Smooth muscle cell of the pulmonary artery (primary cell): ENCODE results near the gene GPR34. TPM values are rescaled to one million over a fixed set of nuclear protein-coding genes. Genes with fewer than 3 reads are reported as not detected.

Experiments
- total RNA-seq: library from RNA; depleted of rRNA; stranded (reverse); fragments of >200 nt; gene quantifications from 2 replicates; pipeline ENCODE4 v1.2.3, GENCODE V29; 2014

The GPR34 gene, protein sequence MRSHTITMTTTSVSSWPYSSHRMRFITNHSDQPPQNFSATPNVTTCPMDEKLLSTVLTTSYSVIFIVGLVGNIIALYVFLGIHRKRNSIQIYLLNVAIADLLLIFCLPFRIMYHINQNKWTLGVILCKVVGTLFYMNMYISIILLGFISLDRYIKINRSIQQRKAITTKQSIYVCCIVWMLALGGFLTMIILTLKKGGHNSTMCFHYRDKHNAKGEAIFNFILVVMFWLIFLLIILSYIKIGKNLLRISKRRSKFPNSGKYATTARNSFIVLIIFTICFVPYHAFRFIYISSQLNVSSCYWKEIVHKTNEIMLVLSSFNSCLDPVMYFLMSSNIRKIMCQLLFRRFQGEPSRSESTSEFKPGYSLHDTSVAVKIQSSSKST
- total RNA-seq, result 0.07 TPM in 1 of 2 replicates, not detected in the other

DNA sequence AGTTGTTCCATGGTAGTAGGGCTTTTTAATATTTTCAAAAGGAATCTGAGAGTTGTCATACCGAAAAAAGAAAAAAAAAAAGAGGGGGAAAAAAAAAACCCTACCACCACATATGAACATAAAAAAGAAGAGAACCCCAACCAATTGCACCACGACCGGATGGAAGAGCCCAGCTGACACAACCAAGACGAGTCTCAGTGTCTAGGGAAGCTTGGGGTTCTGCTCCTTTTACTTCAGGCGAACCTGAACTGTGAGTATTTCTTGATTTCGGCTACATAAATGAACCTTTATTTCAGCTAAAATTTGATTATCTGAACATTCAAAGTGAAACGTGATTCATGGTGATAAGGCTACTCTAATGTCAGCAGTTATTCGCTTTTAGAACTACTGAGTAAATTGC lies at the start of gene GPR34:
Gene GPR34 (plus strand): TSS at position 139 of the 400 bp plus-strand sequence. CDS start 6,661 bp downstream, outside the sequence.

DNA sequence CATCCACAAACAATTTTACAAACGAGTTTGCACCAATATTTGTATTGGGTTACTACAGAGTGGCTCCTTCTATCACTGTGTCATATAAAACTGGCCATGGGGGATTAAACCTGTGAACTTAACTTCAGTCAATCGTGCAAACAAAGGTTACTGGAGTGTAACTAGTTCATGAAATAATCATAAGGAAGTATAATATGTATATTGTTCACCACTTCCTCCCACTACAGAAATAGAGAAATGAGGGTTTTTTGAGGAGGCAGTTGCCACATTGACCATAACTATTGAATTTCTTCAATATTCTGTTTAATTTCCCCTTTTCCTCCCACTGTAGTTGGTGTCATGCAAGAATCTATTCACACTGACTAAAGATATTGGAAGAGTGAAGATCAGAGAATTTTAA lies 35.1 kb downstream of the GPR34 start, which contains the start of gene GPR82:
Gene GPR82 (plus strand): TSS at position 356 of the 400 bp plus-strand sequence. CDS start 2,846 bp downstream, outside the sequence.

Other genes with a start within 250 kb of the GPR34 start
- gene NYX, start 241.6 kb upstream of the GPR34 start, total RNA-seq, result not detected in 2 replicates
- gene GPR82, start 35.2 kb downstream of the GPR34 start, total RNA-seq, result not detected in 2 replicates
- 44.4 and 48.2 TPM in 2 replicates for gene CASK, start 234.6 kb downstream of the GPR34 start, total RNA-seq